Suprapubic skin (tissue), 4 donors: ENCODE measurements around the gene OR2T10.

Experiments
- CTCF ChIP-seq, 2 donors: fragments of 200-600 bp in 1 of 2; fragments of 450-650 bp in 1 of 2; sonication (generic) in 1 of 2; IDR thresholded peaks; one replicate each; pipeline ENCODE4 v1.5.1; 2016 to 2019; ENCODE audit warnings: antibody characterized with exemption in 2 of 2, mild to moderate bottlenecking in 1 of 2, moderate library complexity in 1 of 2
- POLR2A ChIP-seq, 2 donors: fragments of 450-650 bp; IDR thresholded peaks; one replicate each; pipeline ENCODE4 v1.6.1; 2017; ENCODE audit warnings: antibody characterized with exemption in 2 of 2, mild to moderate bottlenecking in 2 of 2, moderate library complexity in 2 of 2
- POLR2AphosphoS5 ChIP-seq, 3 donors: sonication (generic); formaldehyde crosslinking; IDR thresholded peaks; one replicate each; pipeline ENCODE4 v1.6.1; 2017; ENCODE audit warnings: antibody characterized with exemption in 3 of 3

- TF ChIP-seq CTCF (IDR thresholded peaks at IDR 0.05) (no peak), POLR2A (IDR thresholded peaks at IDR 0.05) (no peak), POLR2AphosphoS5 (IDR thresholded peaks at IDR 0.05) (no peak)
Measured at GRCh38 chr1:248621770-248622169, 24.3 kb upstream of the OR2T10 start.
